PFSK-1 (cell line): ENCODE data around the gene ANKS3.

Source experiments
- FOXP2 ChIP-seq: optimal IDR thresholded peaks from 2 replicates; pipeline ENCODE3; 2011; ENCODE audit warnings: borderline replicate concordance, control low read depth, inconsistent platforms; ENCODE audit not compliant: insufficient read depth; ENCODE audit errors: extremely low read length, extremely low read depth
- POLR2AphosphoS5 ChIP-seq: IDR thresholded peaks from 2 replicates; pipeline ENCODE4 v1.6.1; 2012; ENCODE audit warnings: low read depth, mild to moderate bottlenecking, control low read depth, low read length, moderate library complexity
- REST ChIP-seq, 2 experiments: IDR thresholded peaks; 2 replicates each; pipeline versions ENCODE4 v1.6.1 to v1.8.0; 2011 to 2012; ENCODE audit warnings: low read depth in 2 of 2, low read length in 2 of 2, control low read depth in 1 of 2, inconsistent platforms in 1 of 2, mild to moderate bottlenecking in 1 of 2, moderate library complexity in 1 of 2; ENCODE audit not compliant: insufficient read depth in 1 of 2
- SIN3A ChIP-seq: IDR thresholded peaks from 2 replicates; pipeline ENCODE4 v1.6.1; 2012; ENCODE audit warnings: mild to moderate bottlenecking, low read length, moderate library complexity, borderline replicate concordance; ENCODE audit not compliant: insufficient read depth
- TAF1 ChIP-seq: IDR thresholded peaks from 2 replicates; pipeline ENCODE4 v1.6.1; 2012; ENCODE audit warnings: low read length, control low read depth, borderline replicate concordance; ENCODE audit not compliant: insufficient read depth

ANKS3 gene

DNA sequence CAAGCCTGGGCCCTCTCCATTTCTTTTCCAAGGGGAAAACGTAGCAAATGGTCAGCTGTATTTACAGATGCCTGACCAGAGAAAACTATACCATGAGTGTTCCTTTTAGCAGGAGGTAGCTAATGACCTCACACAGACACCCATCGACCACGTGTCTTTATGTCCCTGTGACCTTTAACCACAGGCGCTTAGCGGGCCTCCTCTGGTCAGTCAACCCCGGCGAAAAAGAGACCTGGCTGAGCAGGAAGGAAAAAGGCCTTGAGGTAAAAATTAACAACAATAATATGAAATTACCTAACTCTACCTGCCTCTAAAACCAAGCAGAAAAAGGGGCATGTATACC, 31.6 kb downstream of the ANKS3 start:
- TF ChIP-seq SIN3A (no peak), POLR2AphosphoS5 (no peak), FOXP2 (no peak), REST (IDR thresholded peaks at IDR 0.05; ENCODE audit: insufficient read depth in 1 of 2, low read depth in 2 of 2, low read length in 2 of 2) (no peak), TAF1 (no peak)

DNA sequence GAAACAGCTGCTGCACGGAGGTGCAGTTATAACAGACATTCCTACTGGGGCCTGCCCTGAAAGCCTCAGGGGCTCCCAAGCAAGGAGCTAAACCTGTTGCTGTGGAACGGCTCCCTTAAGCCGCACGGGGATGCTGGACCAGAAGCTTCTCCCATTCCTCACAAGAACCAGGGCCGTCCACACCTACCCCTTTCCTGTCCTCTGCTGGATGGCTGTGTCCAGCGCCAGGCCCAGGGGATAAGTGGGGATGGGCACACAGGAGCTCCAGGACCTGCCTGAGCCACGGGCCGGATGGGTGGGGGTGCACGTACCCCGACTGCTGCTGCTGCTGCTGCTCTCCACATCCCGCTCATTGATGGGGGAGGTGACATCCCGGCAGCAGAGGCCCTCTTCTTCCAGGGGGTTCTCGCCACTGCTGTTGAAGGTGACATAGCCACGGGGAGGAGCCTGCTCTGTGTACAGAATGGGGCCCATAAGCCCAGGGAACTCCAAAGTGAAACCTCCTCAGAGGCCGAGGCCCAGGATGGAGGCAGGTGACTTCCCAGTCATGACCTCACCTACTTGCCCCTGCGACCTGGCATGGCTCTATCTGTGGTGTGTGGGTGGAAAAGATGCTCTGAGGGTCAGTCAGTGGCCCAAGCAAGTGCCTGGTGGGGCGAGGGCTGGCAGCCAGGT, 32.1 kb downstream of the ANKS3 start:
- TF ChIP-seq SIN3A (no peak), REST (IDR thresholded peaks at IDR 0.05; ENCODE audit: insufficient read depth in 1 of 2, low read depth in 2 of 2, low read length in 2 of 2) (no peak), TAF1 (no peak), FOXP2 (no peak), POLR2AphosphoS5 (no peak)

DNA sequence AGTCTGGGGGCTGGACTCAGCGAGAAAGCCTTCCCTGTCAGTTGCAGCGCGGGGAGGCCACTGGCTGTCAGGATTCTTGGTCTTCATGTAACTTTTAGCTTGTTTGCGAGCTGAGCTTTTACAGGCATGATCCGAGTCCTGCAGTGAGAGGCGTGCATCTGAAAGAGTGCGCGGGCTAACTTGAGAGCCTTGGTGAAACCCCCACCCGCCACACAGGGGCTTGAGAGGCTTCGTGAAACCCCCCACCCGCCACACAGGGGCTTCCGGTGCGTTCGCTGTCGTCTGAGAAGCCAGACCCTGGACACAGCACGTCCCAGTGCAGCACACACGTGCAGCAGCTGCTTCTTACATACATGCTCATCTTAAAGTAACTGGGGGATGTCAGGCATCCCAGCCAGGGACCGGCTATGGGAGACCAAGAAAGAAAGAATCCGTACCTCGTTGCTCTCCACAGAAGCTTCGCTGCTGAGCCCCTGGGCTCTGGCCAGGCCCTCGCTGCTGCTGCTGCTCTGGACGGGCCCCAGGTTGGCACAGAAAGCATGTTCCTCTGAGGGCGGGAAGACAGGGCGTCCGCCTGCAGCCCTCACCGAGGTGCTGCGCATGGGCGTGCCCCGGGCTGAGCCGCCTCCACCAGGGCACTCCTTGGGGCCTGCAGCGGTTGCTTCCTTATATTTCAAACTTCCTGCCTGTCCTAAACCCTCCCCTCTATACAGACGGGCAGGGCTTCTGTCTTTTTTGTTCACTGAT, 32.9 kb downstream of the ANKS3 start:
- TF ChIP-seq FOXP2, result no peak
- no peak for TF ChIP-seq POLR2AphosphoS5
- TF ChIP-seq TAF1, result no peak

DNA sequence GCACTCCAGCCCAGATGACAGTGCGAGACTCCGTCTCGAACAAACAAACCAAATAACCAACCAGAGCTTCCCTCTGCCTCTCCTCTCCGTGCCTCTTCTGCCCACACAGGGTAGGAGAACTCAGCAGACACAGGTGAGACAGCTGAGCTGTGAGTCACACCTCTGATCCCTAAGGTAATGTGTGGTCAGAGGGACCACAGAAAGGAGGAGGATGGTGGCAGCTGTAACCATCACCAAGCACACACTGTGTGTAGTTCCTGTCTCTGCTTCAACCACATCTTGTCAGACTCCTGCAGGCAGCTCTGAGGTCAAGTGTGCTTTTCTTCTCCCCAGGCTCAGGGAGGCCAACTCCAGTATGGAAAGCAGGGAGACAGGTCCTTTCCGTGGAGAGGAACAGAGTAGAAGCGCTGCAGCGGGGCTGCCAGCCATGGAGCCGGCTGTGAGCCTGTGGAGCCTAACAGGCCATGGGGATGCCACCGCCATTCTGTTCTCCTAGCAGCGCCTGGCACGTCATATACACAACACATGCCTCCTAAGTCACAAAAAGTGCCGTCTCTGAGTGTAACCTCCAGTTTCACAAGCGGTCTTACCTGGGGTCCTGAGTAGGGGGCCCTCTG, 33.6 kb downstream of the ANKS3 start:
- no peak for TF ChIP-seq TAF1
- no peak for TF ChIP-seq REST (IDR thresholded peaks at IDR 0.05; ENCODE audit: insufficient read depth in 1 of 2, low read depth in 2 of 2, low read length in 2 of 2)
- no peak for TF ChIP-seq POLR2AphosphoS5
- TF ChIP-seq FOXP2, result no peak
- TF ChIP-seq SIN3A, result no peak

- no peak for TF ChIP-seq POLR2AphosphoS5
- no peak for TF ChIP-seq SIN3A
- TF ChIP-seq FOXP2, result no peak
- no peak for TF ChIP-seq TAF1
- TF ChIP-seq REST (IDR thresholded peaks at IDR 0.05; ENCODE audit: insufficient read depth in 1 of 2, low read depth in 2 of 2, low read length in 2 of 2), result no peak
These were observed 35.0 kb downstream of the ANKS3 start for GRCh38 chr16:4699046-4699556.
